AG20443 (cell line): ENCODE results near the gene COL15A1.
"Not testable (repeated sequence)": the region's sequence is repeated elsewhere in the genome, so short reads cannot be mapped to it uniquely, and the experiment has no call there.

Source experiments
- DNase-seq: peaks from one replicate; pipeline ENCODE4 v3.0.0; 2012; ENCODE audit warnings: low spot score, mixed read lengths

The COL15A1 gene

DNA sequence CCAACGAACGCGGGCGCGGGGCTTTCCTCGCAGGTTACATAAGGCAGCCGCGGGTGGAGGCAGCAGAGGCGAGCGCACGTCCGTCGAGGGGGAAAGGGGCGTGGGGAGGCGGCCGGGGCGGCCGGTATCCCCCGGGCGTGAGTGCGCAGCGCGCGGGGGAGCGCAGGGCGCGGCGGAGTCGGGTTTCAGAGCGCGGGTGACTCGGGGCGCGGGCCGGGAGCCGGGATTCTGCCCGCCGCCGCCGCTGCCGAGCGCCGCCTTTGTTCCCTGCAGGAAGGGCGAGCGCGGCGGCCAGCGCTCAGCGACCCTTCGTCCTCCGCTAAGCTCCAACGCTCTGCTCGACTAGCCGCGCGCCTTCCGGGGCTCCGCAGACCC is at the start of gene COL15A1:
COL15A1 (plus strand) TSS at position 226 of the 375 bp plus-strand sequence. CDS start 155 bp downstream, outside the sequence.
- peak; percentile 75 for DNase-seq

DNA sequence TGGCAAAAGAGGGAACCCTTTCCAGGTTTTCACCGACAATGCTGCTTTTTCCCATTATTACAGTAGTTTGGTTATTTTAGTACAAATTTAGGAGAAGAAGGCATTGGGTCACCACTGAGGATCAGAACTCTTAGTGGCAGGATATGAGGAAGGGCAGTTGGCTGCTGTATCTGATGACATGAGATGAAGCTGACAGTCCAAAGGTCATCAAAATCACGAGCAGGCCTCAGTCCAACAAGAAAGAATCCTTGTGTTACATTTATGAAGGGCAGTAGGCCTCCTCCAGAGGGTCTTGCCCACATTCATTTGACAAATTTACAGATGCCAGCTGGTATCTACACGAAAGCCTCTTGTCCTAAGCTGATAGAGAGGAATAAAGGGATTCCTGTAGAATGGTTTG is 49.5 kb upstream of the COL15A1 start:
- DNase-seq, result no peak

DNA sequence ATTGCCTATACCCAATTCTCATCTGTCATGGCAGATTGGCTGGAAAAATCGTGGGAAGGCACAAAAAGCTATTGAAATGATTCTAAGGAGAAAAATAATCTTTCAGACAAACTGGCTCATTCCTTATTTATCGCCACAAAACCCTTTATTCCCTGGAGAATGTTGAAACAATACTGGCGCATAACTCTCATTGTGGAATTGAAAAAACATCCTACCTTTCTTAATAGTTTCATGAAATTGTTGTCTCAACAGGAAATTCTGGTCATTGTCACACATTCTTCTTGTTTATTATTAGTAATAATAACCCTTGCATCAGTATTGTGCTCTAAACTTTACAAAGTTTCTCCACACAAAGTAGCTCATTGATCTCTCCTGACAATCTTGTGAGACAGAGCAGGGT is 48.9 kb upstream of the COL15A1 start:
- no peak for DNase-seq

DNA sequence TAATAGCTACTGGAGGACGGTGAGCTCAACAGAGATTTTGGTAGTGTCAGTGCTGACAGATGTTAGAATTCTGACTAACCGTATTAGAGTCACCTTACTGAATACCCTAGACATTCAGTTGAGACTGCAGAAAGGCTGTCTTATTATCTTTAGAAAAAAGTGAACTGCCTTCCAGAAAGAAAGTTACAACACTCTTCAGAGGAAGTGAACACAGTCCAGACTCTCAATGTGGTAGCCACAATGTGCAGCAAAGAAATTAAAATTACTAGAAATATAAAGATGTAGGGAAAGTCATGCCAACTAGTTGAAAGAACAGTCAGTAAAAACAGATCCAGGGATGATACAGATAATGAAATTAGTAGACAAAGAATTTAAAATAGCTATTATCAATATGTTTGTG is 47.1 kb upstream of the COL15A1 start:
- no peak for DNase-seq

DNA sequence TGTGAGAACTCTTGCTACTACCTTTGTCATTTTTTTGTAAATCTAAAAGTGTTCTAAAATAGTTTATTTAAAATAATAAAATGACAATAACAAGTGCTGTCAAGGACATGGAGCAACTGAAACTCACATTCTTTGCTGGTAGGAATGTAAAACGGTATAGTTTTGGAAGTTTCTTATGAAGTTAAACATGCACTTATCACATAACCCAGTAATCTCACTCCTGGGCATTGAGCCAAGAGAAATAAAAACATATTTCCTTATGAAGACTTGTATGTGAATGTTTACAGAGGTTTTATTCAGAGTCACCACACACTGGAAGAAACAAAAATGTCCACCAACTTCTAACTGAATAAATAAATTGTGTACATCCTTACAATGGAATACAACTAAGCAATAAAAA is 46.0 kb upstream of the COL15A1 start:
- DNase-seq, result no peak

DNA sequence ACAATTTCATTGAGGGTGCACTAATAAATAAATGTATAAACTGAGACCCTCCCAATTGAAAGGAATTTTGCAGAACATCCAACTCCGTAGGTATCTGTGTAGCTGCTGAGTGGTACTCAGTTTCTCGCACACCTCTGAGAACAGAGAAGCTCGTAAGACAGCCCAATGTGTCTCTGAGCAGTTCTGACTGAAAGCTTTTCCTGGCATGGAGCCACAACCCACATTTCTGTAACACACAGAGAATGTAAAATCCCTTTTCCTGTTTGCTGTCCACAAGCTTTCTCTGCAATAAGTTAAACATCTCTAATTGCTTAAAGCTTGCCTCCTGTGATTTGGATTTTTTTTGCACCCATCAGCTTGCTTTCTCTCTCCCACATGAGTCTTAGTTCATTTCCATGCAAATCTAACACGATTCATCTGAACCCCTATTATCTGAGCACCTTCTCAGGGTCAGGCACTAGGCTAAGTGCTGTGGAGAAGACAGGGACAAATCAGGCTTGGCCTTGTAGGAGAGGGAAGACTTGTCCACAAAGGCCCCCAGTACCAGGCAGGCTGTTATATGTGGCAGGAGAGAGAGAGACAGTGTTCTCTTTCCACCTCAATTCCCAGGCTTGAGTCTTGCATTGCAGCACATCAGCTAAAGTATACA is 44.2 kb upstream of the COL15A1 start:
- peak; percentile 62 for DNase-seq

DNA sequence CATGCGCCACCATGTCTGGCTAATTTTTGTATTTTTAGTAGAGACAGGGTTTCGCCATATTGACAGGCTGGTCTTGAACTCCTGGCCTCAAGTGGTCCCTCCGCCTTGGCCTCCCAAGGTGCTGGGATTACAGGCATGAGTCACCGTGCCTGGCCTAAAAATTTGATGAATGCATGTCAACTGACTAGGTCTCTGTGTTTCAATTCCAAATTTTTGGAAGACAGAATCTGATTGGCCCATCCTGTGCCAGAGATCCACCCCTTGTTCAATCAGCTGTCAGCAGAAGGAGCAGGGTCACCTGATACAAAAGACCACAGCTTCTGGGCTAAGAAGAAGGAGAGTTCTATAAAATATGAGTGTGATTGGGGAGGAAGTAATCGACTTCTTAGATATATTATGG is 43.5 kb upstream of the COL15A1 start:
- DNase-seq, result no peak

DNA sequence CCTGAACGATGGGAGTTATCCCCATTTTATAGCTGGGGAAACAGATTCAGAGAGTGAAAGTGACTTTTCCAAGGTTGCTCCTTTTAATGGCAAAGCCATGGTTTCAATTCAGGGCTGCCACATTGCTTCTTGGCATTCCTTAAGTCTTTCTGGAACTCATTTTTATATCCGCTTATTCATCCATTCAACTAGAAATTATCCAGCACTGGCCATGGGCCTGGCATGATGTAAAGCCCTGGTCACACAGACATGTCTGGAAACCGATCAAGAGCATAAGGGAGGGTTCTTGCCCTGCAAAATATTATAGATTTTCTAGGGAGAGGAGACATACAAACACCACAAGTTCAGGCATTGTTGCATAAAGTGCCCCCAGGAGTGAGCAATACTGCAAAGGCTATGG is 43.0 kb upstream of the COL15A1 start:
- DNase-seq, result no peak

DNA sequence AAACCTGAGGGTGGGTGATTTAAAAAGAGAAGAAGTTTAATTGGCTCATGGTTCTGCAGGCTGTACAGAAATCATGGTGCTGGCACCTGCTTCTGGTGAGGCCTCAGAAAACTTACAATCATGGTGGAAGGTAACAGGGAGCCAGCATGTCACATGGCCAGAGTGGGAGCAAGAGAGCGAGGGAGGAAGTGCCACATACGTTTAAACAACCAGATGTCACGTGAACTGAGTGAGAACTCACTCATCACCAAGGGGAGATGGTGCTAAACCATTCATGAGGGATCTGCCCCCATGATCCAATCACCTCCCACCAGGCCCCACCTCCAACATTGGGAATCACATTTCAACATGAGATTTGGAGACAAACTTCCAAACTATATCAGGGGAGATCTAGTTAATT is 41.9 kb upstream of the COL15A1 start:
- not testable (repeated sequence) for DNase-seq

DNA sequence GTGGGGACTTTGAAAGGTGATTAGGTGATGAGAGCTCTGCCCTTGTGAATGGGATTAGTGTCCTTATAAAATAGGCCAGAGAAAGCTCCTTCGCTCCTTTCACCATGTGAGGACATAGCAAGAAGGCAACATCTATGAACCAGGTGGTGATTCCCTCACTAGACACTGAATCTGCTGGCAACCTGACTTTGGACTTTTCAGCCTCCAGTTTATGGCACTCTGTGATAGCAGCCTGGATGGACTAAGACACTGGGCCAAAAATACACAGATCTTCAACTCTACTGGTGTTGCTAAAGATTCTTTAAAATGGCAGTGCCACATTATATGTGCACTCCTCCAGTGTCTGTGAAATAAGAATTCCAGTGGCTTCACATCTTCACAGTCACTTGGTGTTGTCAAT is 41.2 kb upstream of the COL15A1 start:
- no peak for DNase-seq

DNA sequence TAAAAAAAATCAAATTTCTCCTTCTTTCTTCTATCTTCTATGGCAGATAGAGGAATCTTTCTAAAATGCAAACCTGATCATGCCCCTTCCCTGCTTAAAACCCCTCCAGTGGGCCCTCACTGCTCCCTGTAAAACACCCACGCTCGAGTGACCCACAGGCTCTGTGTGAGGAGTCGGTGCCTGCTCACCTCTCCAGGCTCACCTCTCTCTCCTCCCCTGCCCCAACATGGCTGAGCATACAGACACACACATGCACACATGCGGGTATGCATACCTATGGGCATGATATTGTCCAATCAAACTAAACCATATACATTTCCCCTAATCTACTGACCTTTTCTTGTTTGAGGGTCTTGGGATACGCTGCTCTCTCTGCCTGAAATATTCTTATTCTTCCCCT is 40.8 kb upstream of the COL15A1 start:
- no peak for DNase-seq

DNA sequence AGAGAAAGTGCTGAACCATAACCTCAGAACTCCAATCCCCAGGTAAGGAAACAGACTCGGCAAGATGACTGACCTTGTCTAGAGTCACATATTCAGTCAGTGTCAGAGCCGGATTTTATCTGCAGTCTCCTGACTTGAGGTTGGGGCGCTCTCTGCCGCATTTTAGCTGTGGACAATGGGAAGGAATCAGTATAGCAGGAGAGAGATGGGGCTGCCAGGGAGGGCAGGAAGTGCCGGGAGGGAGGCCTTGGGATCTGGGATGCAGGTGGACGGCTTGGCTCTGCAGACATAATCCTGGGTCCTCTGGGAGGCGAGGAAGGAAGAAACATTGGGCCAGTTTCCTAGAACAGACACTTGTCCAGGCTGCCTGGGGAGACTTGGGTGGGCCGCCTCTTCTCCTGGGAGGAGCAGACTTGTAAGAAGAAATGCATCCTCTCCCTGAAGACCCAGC is 39.7 kb upstream of the COL15A1 start:
- no peak for DNase-seq

DNA sequence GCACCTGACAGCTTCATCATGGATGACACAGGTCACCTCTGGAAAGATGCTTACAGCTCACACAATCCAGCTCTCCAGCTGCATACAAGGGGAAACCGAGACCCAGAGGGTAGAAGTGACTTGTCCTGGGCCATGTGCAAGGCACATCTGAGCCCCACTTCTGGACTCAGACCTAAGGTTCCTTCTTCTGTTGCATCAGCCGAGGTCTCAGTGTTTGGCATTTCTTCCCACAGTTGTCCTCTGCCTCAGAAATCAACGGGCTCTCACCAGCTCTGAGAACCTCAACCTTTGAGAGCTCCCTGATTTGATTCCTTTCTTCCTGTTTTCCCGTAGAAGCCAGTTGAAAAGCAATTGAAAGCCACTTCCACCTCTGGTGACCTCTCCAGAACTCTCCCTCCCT is 38.7 kb upstream of the COL15A1 start:
- DNase-seq, result no peak

DNA sequence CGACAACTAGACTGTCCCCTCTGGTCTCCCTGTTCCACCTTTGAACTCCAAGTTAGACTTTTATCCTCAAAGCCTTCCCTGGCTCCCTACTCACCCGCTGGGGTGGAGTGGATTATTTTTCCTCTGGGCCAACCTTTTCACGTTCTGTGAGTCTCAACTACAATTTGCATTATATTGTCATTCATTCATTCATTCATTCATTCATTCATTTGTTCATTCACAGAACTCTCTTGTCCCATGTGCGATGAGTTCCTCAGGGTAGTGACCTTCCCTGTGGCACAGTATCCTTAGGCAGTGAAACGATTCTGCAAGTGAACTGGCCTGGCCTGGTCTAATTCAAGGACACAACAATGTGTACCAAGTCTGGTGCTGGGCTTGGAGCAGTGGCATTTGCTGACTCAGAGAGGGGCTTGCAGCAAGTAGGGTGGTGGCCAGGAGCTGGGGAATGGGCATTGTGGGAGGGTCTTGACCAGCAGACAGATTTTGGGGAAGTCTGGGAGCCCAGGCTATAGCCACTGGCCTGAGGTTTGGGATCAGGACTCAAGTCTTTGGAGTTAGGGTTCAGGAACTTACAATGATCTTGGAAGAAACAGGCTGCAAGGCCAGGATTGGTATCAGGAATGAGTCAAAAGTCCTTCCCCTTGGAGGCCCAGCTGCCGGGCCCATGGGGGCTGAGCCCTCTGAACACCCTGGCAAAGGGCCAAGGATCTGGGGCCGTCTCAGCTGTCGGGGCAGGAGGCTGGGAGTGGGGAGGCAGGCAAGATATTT is 37.2 kb upstream of the COL15A1 start:
- peak; percentile 27 for DNase-seq

DNA sequence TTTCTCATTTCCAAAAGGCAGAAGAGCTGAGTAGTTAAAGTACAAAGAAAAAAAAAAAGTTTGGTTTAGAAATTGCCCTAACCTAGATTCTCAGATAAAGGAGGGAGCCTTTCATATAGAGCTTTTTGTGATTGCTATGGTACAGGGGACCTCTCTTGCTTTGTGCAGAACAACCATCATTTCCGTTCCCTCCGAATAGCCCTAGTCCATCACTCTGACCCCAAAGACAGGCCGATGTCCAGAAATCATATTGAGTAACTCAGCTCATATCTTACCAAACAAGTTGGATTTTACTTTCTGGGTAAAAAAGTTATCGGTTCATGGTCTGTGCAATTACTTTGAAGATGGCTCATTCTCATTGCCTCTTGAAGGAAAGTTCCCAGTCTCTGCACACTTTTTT is 36.7 kb upstream of the COL15A1 start:
- no peak for DNase-seq

DNA sequence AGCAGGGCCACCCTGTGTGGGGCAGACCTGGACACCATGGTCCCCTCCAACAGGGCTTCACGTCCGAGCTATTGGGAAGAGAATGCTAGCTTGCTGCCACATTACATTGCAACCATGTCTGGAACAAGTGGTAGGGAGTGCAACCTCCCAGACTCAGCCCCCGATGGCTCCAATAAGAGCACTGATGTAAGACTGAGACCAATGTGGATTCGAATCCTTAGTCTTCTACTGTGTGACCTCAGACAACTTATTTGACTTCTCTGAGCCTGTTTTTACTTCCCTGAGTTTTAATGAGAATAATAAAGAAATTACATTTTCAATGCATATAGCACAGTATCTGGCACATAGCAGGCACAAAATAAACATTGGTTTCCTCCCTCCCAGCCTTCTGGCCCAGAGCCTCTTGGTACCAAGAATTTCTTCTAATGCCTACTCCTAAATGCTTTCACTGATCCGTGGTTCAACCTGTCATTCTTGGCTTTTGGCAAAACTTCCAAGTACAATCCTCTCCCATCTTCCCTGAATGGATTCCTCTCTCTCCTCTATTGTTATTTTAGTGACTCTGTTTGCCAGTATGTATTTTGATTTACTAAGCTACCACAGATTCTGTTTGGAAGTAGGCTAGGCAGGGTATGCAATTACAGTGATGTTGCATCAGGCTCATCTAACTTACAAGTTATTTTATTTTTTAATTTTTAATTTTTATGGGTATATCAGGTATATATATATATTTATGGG is 34.6 kb upstream of the COL15A1 start:
- DNase-seq, result peak; percentile 77

DNA sequence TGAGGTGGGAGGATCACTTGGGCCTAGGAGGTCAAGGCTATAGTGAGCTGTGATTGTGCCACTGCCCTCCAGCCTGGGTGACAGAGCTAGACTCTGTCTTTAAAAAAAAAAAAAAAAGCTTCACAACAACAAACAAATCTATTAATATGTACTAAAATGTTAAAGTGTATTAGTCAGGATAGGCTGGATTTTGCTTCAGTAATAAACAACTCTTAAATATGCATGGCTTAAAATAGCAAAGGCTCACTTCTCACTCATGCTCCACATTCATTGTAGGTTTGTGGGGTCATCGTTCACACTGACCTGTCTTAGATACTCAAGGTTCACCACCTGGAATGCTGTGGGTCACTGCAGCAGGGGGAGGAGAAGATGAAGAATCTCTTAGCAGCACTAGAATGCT is 33.8 kb upstream of the COL15A1 start:
- DNase-seq, result no peak

DNA sequence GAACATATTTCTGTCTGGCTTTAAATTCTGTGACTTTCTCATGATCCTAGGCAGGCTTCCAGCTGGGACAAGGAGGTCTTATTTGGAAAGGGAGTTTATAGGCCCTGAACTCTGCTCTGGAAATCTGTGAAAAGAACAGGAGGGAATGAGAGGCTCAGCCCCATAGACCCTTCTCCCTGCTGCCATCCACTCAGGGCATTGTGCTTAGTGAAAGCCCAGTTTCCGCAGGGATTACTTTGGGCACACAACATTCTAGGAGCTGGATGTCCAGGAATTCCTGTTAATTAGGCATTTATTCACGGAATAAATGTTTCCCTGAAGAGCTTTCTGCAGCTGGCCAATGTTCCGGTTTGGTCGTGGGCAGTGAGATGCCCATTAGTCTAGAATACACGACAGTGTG is 32.7 kb upstream of the COL15A1 start:
- DNase-seq, result no peak

DNA sequence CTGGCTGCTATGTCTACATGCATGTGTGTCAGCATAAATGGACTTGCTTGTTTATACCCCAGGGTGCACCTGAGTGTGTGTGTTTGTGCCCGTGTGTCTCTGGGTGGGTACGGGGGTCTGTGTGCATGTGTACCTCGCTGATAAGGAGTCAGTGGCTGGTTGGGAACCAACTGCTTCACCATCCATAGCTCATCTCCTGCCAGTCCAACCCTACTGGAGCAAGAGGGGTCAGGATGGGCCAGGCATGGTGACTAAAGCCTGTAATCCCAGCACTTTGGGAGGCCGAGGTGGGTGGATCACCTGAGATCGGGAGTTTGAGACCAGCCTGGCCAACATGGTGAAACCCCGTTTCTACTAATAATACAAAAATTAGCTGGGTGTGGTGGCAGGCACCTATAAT is 32.0 kb upstream of the COL15A1 start:
- not testable (repeated sequence) for DNase-seq

DNA sequence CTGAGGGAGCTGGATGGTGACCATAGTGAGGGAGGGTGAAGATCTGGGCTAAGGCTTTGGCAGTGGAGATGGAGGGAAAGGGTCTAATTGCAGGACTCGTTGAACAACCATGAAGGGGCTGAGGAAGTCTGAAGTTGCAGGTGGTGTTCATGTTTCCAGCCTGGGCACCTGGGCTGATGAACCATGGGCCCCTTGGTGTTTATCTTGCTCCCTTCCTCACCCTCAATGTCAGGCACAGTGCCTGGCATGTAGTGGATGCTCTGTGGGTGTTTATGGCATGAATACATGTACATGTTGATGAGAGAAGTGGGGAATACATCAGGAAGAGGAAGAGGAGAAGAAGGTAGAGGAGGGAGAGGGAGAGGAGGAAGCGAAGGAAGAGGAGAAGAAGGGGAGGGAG is 31.3 kb upstream of the COL15A1 start:
- DNase-seq, result no peak

DNA sequence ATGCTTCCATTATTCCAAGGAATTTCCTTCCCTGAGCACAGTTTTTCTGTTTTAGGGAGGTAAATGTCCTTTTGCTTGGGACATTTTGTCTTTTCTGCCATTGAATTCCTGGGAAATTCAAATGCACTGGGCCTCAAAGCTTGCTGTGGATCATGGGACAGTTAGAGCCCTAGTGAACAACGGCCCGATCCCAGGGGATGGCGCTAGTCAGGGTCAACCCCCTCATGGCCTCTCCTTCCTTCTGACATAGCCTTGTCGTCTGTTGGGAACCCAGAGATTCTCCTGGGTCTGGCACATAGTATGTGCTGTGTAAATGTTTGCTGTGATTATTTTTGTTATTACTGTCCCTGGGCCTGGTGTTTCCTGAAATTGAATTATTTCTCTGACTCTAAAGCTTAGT is 30.7 kb upstream of the COL15A1 start:
- no peak for DNase-seq

DNA sequence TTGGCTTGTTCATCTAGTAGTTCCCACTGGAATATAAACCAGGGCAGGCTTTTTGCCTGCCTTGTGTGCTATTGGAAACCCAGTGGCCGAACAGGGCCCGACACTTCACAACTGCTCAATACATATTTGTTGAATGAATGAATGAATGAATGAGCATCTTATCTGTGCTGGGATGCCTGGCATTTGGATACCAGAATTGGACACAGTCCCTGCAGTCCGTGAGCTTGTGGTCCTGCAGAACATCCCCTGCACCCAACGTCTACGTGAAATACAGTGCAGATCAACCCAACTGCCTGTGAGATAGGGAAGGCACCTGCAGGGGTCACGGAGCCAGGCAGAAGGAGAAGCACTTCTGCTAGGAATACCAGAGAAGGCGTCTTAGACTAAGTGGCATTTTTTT is 30.0 kb upstream of the COL15A1 start:
- no peak for DNase-seq

DNA sequence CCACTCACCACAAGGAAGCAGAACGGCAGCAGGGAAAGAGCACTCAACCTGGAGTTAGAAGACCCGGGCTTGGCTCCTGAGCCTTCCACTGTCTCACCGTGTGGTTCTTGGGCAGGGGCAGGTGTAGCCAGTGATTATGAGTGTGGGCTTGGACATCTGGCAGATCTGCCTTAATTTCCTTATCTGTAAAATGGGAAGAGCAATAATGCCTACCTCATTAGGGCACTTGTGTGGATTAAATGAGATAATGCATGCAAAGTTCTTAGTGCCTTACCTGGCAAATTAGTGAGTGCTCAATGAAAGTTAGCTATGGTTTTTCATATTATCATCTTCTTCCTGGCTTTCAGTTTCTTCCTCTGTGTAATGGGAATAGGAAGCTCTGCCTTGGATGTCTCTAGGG is 28.1 kb upstream of the COL15A1 start:
- DNase-seq, result no peak
